ENCODE results near the gene NAT16. TPM values are rescaled to one million over a fixed set of nuclear protein-coding genes. Genes with fewer than 3 reads are reported as not detected.
"Not testable (repeated sequence)": the region's sequence is repeated elsewhere in the genome, so short reads cannot be mapped to it uniquely, and the experiment has no call there.

Gene NAT16
- total RNA-seq, 2 donors from 2014 or later: not detected

DNA sequence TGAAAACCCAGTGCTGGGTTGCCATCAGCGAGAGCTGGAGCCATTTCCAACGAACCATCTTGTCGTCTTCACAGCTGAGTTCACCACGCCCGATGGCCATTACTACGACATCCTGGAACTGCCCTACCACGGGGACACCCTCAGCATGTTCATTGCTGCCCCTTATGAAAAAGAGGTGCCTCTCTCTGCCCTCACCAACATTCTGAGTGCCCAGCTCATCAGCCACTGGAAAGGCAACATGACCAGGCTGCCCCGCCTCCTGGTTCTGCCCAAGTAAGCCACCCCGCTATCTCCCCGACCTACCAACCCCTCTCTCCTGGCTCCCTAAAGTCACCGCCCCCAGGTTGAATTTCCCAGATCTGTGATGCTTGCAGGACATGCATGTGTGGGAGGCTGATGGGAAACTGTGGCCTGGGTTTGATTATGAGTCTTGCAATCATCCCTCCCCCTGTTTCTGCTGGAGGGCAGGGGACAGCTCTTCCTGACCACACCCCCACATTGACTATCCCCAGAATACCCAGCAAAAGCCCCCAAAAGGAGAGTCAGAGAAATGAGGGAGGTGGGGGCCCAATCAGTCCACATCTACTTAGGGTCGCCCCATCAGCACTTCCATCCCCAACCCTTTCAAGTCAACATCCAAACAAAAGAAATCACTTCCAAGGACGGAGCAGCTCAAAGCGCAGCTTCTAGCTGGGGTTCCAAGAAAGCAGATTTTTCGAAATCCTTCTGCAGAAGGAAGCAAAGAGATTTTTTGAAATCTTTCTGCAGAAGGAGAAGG, 46.3 kb downstream of the NAT16 start:
- WGBS: 88% methylated on average over 15 of the region's 15 CpGs
- intact Hi-C loops (cut with DNase I): no loop called here
- no peak for TF ChIP-seq POLR2A (IDR thresholded peaks at IDR 0.05)
- TF ChIP-seq POLR2AphosphoS5 (IDR thresholded peaks at IDR 0.05): no peak
- TF ChIP-seq, protein P1, sequence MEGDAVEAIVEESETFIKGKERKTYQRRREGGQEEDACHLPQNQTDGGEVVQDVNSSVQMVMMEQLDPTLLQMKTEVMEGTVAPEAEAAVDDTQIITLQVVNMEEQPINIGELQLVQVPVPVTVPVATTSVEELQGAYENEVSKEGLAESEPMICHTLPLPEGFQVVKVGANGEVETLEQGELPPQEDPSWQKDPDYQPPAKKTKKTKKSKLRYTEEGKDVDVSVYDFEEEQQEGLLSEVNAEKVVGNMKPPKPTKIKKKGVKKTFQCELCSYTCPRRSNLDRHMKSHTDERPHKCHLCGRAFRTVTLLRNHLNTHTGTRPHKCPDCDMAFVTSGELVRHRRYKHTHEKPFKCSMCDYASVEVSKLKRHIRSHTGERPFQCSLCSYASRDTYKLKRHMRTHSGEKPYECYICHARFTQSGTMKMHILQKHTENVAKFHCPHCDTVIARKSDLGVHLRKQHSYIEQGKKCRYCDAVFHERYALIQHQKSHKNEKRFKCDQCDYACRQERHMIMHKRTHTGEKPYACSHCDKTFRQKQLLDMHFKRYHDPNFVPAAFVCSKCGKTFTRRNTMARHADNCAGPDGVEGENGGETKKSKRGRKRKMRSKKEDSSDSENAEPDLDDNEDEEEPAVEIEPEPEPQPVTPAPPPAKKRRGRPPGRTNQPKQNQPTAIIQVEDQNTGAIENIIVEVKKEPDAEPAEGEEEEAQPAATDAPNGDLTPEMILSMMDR (IDR thresholded peaks at IDR 0.05): no peak
- H3K36me3 ChIP-seq: no peaks in the 10 kb centered on the region
- no peaks in the 10 kb centered on the region for H3K4me1 ChIP-seq (replicated peaks)
- DNase-seq (ENCODE audit: low spot score): no peak
- H3K4me3 ChIP-seq: no peak overlapping the region
- no peak overlapping the region for H3K27ac ChIP-seq
- no peaks in the 10 kb centered on the region for H3K9me3 ChIP-seq
- H3K27me3 ChIP-seq (replicated peaks; ENCODE audit: insufficient read depth): no peaks in the 10 kb centered on the region

GRCh38 chr7:101132626-101133600, 47.2 kb downstream of the NAT16 start:
- H3K9me3 ChIP-seq; H3K36me3 ChIP-seq; intact Hi-C loops (cut with DNase I); H3K27me3 ChIP-seq (replicated peaks; ENCODE audit: insufficient read depth); H3K4me3 ChIP-seq; DNase-seq (ENCODE audit: low spot score); H3K27ac ChIP-seq; H3K4me1 ChIP-seq (replicated peaks): not testable (repeated sequence)
- 87% methylated on average over 18 of the region's 18 CpGs for WGBS

DNA sequence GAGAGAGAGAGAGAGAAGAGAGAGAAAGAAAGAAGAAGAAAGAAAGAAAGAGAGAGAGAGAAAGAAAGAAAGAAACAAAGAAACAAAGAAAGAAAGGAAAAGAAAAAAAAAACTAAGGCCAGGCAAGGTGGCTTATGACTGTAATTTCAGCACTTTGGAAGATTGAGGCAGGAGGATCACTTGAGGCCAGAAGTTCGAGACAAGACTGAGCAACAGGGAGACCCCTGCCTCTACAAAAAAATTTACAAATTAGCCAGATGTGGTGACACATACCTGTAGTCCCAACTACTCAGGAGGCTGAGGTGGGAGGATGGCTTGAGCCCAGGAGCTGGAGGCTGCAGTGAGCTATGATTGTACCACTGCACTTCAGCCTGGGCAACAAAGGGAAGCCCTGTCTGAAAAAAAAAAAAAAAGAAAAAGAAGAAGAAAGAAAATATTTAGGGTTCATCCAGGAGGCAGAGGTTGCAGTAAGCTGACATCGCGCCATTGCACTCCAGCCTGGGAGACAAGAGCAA, 50.4 kb downstream of the NAT16 start:
- no peaks in the 10 kb centered on the region for H3K9me3 ChIP-seq
- H3K4me3 ChIP-seq: no peak overlapping the region
- H3K27ac ChIP-seq: no peak overlapping the region
- no peaks in the 10 kb centered on the region for H3K36me3 ChIP-seq
- no peak for TF ChIP-seq POLR2A (IDR thresholded peaks at IDR 0.05)
- TF ChIP-seq, protein P1 (IDR thresholded peaks at IDR 0.05): no peak
- no peak for TF ChIP-seq POLR2AphosphoS5 (IDR thresholded peaks at IDR 0.05)
- WGBS: 96% methylated on average over 3 of the region's 3 CpGs
- H3K27me3 ChIP-seq (replicated peaks; ENCODE audit: insufficient read depth): no peaks in the 10 kb centered on the region
- DNase-seq (ENCODE audit: low spot score): no peak
- no peaks in the 10 kb centered on the region for H3K4me1 ChIP-seq (replicated peaks)
- intact Hi-C loops (cut with DNase I): no loop called here

- Histone ChIP-seq H3K36me3 (no peaks in the 10 kb centered on the region), H3K4me3 (no peak overlapping the region), H3K27ac (no peak overlapping the region), H3K9me3 (no peaks in the 10 kb centered on the region), H3K4me1 (replicated peaks) (no peaks in the 10 kb centered on the region), H3K27me3 (replicated peaks; ENCODE audit: insufficient read depth) (no peaks in the 10 kb centered on the region)
- DNase-seq (ENCODE audit: low spot score): no peak
- intact Hi-C loops (cut with DNase I): no loop called here
- WGBS: 83% methylated on average over 14 of the region's 14 CpGs
- TF ChIP-seq POLR2A (IDR thresholded peaks at IDR 0.05): no peak
- no peak for TF ChIP-seq POLR2AphosphoS5 (IDR thresholded peaks at IDR 0.05)
- TF ChIP-seq, protein P1 (IDR thresholded peaks at IDR 0.05): no peak
These were observed 51.9 kb downstream of the NAT16 start for GRCh38 chr7:101128040-101128834.
